Trophoblast cell (in vitro differentiated cells and primary cell): ENCODE data around the gene CYP2B6.
A peak's percentile ranks its signal among the peaks of the same experiment; 100 is the strongest.
"Not testable (repeated sequence)": the region's sequence is repeated elsewhere in the genome, so short reads cannot be mapped to it uniquely, and the experiment has no call there.

ENCODE experiments used
- DNase-seq, 2 donors: peaks; one replicate each; pipeline ENCODE4 v3.0.0-alpha.2; 2016
- H2AFZ ChIP-seq: 2 replicates; pipeline ENCODE4 v1.6.1; 2013; ENCODE audit warnings: low read length, moderate library complexity, mild to moderate bottlenecking; ENCODE audit not compliant: insufficient read depth, poor library complexity
- H2AK5ac ChIP-seq: 2 replicates; pipeline ENCODE4 v1.6.1; 2013; ENCODE audit warnings: mild to moderate bottlenecking, low read length
- H2BK120ac ChIP-seq: 2 replicates; pipeline ENCODE4 v1.6.1; 2013; ENCODE audit warnings: low read length, mild to moderate bottlenecking, moderate library complexity; ENCODE audit not compliant: insufficient read depth, poor library complexity
- H2BK12ac ChIP-seq: 2 replicates; pipeline ENCODE4 v1.6.1; 2013; ENCODE audit warnings: mild to moderate bottlenecking, low read length, moderate library complexity
- H2BK5ac ChIP-seq: 2 replicates; pipeline ENCODE4 v1.6.1; 2013; ENCODE audit warnings: low read length, low read depth, moderate library complexity, mild to moderate bottlenecking; ENCODE audit not compliant: poor library complexity
- H3K14ac ChIP-seq: 2 replicates; pipeline ENCODE4 v1.6.1; 2013; ENCODE audit warnings: mild to moderate bottlenecking, low read length
- H3K18ac ChIP-seq: 2 replicates; pipeline ENCODE4 v1.6.1; 2013; ENCODE audit warnings: mild to moderate bottlenecking, low read length
- H3K23ac ChIP-seq: 2 replicates; pipeline ENCODE4 v1.6.1; 2013; ENCODE audit warnings: low read length
- H3K27ac ChIP-seq: 2 replicates; pipeline ENCODE4 v1.5.1; 2013; ENCODE audit warnings: low read depth, mild to moderate bottlenecking, inconsistent platforms, low read length, moderate library complexity
- H3K27me3 ChIP-seq: 2 replicates; pipeline ENCODE4 v1.6.1; 2013; ENCODE audit warnings: inconsistent platforms, mild to moderate bottlenecking, low read length, moderate library complexity; ENCODE audit not compliant: insufficient read depth
- H3K36me3 ChIP-seq, 2 experiments: 1 replicate in 1 of 2; 2 replicates in 1 of 2; pipeline ENCODE4 v1.6.1; 2013; ENCODE audit warnings: low read length in 2 of 2, mild to moderate bottlenecking in 2 of 2, moderate library complexity in 1 of 2; ENCODE audit not compliant: insufficient read depth in 2 of 2, control insufficient read depth in 1 of 2
- H3K4ac ChIP-seq: 2 replicates; pipeline ENCODE4 v1.6.1; 2013; ENCODE audit warnings: low read depth, mild to moderate bottlenecking, low read length, moderate library complexity
- H3K4me1 ChIP-seq, 2 experiments: 1 replicate in 1 of 2; 2 replicates in 1 of 2; pipeline ENCODE4 v1.6.1; 2013; ENCODE audit warnings: low read length in 2 of 2, mild to moderate bottlenecking in 2 of 2, moderate library complexity in 1 of 2; ENCODE audit not compliant: insufficient read depth in 2 of 2, control insufficient read depth in 1 of 2
- H3K4me2 ChIP-seq: 2 replicates; pipeline ENCODE4 v1.6.1; 2013; ENCODE audit warnings: inconsistent platforms, mild to moderate bottlenecking, low read length, moderate library complexity
- H3K4me3 ChIP-seq: 2 replicates; pipeline ENCODE4 v1.5.1; 2013; ENCODE audit warnings: mild to moderate bottlenecking, low read depth, low read length, inconsistent platforms
- H3K79me1 ChIP-seq: one replicate; pipeline ENCODE4 v1.6.1; 2013; ENCODE audit warnings: low read length
- H3K79me2 ChIP-seq: 2 replicates; pipeline ENCODE4 v1.6.1; 2013; ENCODE audit warnings: low read length, mild to moderate bottlenecking; ENCODE audit not compliant: control insufficient read depth, insufficient read depth, poor library complexity
- H3K9ac ChIP-seq: 2 replicates; pipeline ENCODE4 v1.6.1; 2013; ENCODE audit warnings: mild to moderate bottlenecking, low read length
- H3K9me3 ChIP-seq: 2 replicates; pipeline ENCODE4 v1.6.1; 2013; ENCODE audit warnings: low read depth, mild to moderate bottlenecking, control low read depth, inconsistent platforms, low read length; ENCODE audit not compliant: insufficient read depth
- H4K12ac ChIP-seq: 2 replicates; pipeline ENCODE4 v1.6.1; 2013; ENCODE audit warnings: low read depth, mild to moderate bottlenecking, low read length, moderate library complexity
- H4K8ac ChIP-seq: 2 replicates; pipeline ENCODE4 v1.6.1; 2013; ENCODE audit warnings: low read depth, mild to moderate bottlenecking, low read length, moderate library complexity
- H4K91ac ChIP-seq: one replicate; pipeline ENCODE4 v1.6.1; 2013; ENCODE audit warnings: low read depth, mild to moderate bottlenecking, low read length, moderate library complexity
- WGBS: extraction: QIAGEN DNeasy Blood & Tissue Kit; methylation state at CpG from one replicate; pipeline ENCODE4 v1.1.7; 2013; ENCODE audit warnings: missing lambda C conversion rate; ENCODE audit not compliant: insufficient read length, insufficient coverage; ENCODE audit errors: extremely low coverage; 5-methylcytosine and 5-hydroxymethylcytosine counted together

The CYP2B6 gene

GRCh38 chr19:40979759-40980158 lies 11.3 kb upstream of the CYP2B6 start:
- H3K4me1 ChIP-seq, H3K36me3 ChIP-seq, H4K12ac ChIP-seq, H4K8ac ChIP-seq, H4K91ac ChIP-seq, H3K9ac ChIP-seq, H3K18ac ChIP-seq, H3K4ac ChIP-seq, H3K4me2 ChIP-seq, H3K4me3 ChIP-seq, H2BK120ac ChIP-seq, H2AFZ ChIP-seq, H3K27me3 ChIP-seq, H2AK5ac ChIP-seq, H3K9me3 ChIP-seq, H3K79me2 ChIP-seq, DNase-seq, H2BK12ac ChIP-seq, H3K79me1 ChIP-seq, H3K14ac ChIP-seq, H3K23ac ChIP-seq, H2BK5ac ChIP-seq, H3K27ac ChIP-seq: not testable (repeated sequence)
- no CpG with 5 or more reads among the region's 4 CpGs for WGBS

GRCh38 chr19:40980743-40981442 lies 10.2 kb upstream of the CYP2B6 start:
- not testable (repeated sequence) for H2AK5ac ChIP-seq, H3K18ac ChIP-seq, H3K9me3 ChIP-seq, H3K23ac ChIP-seq, H3K4me3 ChIP-seq, H3K4me1 ChIP-seq, H2BK120ac ChIP-seq, H3K14ac ChIP-seq, H4K8ac ChIP-seq, H4K91ac ChIP-seq, H2BK12ac ChIP-seq, DNase-seq, H3K27ac ChIP-seq, H3K79me1 ChIP-seq, H3K79me2 ChIP-seq, H3K4ac ChIP-seq, H3K4me2 ChIP-seq, H3K36me3 ChIP-seq, H2AFZ ChIP-seq, H2BK5ac ChIP-seq, H3K27me3 ChIP-seq, H4K12ac ChIP-seq
- no CpG with 5 or more reads among the region's 2 CpGs for WGBS
- H3K9ac ChIP-seq = peak overlapping the region; percentile 66

GRCh38 chr19:40981591-40981990 lies 9.5 kb upstream of the CYP2B6 start:
- no peaks in the 10 kb centered on the region for H3K79me1 ChIP-seq
- no peak overlapping the region for H3K9ac ChIP-seq
- no CpG with 5 or more reads among the region's 4 CpGs for WGBS
- H3K27me3 ChIP-seq = no peaks in the 10 kb centered on the region
- H3K14ac ChIP-seq = no peak overlapping the region
- no peak overlapping the region for H2BK12ac ChIP-seq
- H2AFZ ChIP-seq = no peak overlapping the region
- H2BK120ac ChIP-seq = no peak overlapping the region
- no peak overlapping the region for H3K23ac ChIP-seq
- H3K4me2 ChIP-seq = no peak overlapping the region
- H3K27ac ChIP-seq = no peak overlapping the region
- no peak overlapping the region for H3K18ac ChIP-seq
- no peak overlapping the region for H3K4ac ChIP-seq
- no peaks in the 10 kb centered on the region for H3K9me3 ChIP-seq
- no peak overlapping the region for H2AK5ac ChIP-seq
- H3K4me3 ChIP-seq = no peak overlapping the region
- H3K4me1 ChIP-seq = no peaks in the 10 kb centered on the region
- no peaks in the 10 kb centered on the region for H3K36me3 ChIP-seq
- DNase-seq = no peak
- no peak overlapping the region for H4K12ac ChIP-seq
- no peak overlapping the region for H4K91ac ChIP-seq
- H4K8ac ChIP-seq = no peak overlapping the region
- H3K79me2 ChIP-seq = no peaks in the 10 kb centered on the region
- H2BK5ac ChIP-seq = no peak overlapping the region

- H2AFZ ChIP-seq = no peak overlapping the region
- no CpG with 5 or more reads among the region's 3 CpGs for WGBS
- H2BK5ac ChIP-seq = no peak overlapping the region
- H2BK12ac ChIP-seq = no peak overlapping the region
- H4K8ac ChIP-seq = no peak overlapping the region
- H4K12ac ChIP-seq = no peak overlapping the region
- H3K4me3 ChIP-seq = no peak overlapping the region
- no peaks in the 10 kb centered on the region for H3K9me3 ChIP-seq
- DNase-seq = no peak
- H3K18ac ChIP-seq = no peak overlapping the region
- no peak overlapping the region for H4K91ac ChIP-seq
- H3K23ac ChIP-seq = no peak overlapping the region
- H3K79me2 ChIP-seq = no peaks in the 10 kb centered on the region
- H3K36me3 ChIP-seq = no peaks in the 10 kb centered on the region
- no peak overlapping the region for H3K4ac ChIP-seq
- no peaks in the 10 kb centered on the region for H3K4me1 ChIP-seq
- no peak overlapping the region for H3K27ac ChIP-seq
- no peak overlapping the region for H3K14ac ChIP-seq
- no peak overlapping the region for H3K4me2 ChIP-seq
- H3K79me1 ChIP-seq = no peaks in the 10 kb centered on the region
- H3K9ac ChIP-seq = no peak overlapping the region
- H2AK5ac ChIP-seq = no peak overlapping the region
- no peaks in the 10 kb centered on the region for H3K27me3 ChIP-seq
- no peak overlapping the region for H2BK120ac ChIP-seq
Observed at GRCh38 chr19:40982594-40983101, 8.4 kb upstream of the CYP2B6 start.
